ENCODE measurements around the gene SSMEM1.
"Not testable (repeated sequence)": the region's sequence is repeated elsewhere in the genome, so short reads cannot be mapped to it uniquely, and the experiment has no call there.

DNA sequence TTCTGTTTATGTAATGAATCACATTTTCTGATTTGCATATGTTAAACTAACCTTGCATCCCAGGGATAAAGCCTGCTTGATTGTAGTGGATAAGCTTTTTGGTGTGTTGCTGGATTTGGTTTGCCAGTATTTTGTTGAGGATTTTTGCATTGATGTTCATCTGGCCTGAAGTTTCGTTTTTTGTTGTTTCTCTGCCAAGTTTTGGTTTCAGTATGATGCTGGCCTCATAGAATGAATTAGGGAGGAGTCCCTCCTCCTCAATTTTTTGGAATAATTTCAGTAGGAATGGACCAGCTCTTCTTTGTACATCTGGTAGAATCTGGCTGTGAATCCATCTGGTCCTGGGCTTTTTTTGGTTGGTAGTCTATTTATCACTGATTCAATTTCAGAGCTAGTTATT lies 35.8 kb downstream of the SSMEM1 start:
- TF ChIP-seq POLR2A (IDR thresholded peaks at IDR 0.05) = not testable (repeated sequence)
- TF ChIP-seq, protein P1, sequence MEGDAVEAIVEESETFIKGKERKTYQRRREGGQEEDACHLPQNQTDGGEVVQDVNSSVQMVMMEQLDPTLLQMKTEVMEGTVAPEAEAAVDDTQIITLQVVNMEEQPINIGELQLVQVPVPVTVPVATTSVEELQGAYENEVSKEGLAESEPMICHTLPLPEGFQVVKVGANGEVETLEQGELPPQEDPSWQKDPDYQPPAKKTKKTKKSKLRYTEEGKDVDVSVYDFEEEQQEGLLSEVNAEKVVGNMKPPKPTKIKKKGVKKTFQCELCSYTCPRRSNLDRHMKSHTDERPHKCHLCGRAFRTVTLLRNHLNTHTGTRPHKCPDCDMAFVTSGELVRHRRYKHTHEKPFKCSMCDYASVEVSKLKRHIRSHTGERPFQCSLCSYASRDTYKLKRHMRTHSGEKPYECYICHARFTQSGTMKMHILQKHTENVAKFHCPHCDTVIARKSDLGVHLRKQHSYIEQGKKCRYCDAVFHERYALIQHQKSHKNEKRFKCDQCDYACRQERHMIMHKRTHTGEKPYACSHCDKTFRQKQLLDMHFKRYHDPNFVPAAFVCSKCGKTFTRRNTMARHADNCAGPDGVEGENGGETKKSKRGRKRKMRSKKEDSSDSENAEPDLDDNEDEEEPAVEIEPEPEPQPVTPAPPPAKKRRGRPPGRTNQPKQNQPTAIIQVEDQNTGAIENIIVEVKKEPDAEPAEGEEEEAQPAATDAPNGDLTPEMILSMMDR (IDR thresholded peaks at IDR 0.05 in 4 of 5, conservative IDR thresholded peaks at IDR 0.05 in 1 of 5) = not testable (repeated sequence)

Data from gastrocnemius medialis (tissue), 4 donors.